ENCODE results near the gene GRM8.

The GRM8 gene

DNA sequence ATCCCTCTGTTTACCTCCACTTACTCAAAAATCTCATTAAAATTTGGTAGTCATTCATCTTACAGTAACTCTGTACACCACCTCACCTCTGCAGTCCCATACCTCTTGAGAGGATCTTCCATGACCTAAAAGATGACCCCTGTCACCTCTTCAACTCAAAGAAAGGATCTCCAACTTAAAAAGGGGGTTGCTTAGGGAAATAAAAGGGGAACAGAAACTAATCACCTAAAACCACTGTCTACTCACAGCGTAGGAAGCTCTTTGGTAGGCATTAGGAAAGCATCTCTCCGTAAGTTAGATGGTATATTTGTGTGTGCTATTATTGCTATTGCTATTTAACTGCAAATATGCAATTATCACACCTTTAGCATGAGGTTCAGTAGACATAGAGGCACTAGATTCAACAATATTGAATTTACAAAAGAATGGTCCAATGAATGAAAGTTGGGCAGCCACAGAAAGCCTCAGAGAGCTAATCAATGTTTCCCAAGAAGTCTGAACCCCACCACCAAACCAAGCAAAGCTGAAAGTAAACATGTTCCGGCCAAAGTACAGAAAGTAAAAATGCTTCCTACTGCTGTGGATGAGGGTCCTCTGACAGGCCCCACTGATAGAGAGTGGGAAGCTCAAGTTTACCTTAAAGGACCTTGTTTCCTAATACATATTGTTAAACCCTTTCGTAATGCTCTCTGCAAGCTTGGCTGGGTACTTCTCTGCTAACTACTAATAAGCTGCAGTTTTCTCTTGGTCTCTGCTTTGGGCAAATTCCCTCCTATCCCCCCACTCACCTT lies 105.8 kb downstream of the GRM8 start:
- no peak for DNase-seq

GRCh38 chr7:127137146-127137545 lies 115.6 kb downstream of the GRM8 start:
- DNase-seq: no peak

DNA sequence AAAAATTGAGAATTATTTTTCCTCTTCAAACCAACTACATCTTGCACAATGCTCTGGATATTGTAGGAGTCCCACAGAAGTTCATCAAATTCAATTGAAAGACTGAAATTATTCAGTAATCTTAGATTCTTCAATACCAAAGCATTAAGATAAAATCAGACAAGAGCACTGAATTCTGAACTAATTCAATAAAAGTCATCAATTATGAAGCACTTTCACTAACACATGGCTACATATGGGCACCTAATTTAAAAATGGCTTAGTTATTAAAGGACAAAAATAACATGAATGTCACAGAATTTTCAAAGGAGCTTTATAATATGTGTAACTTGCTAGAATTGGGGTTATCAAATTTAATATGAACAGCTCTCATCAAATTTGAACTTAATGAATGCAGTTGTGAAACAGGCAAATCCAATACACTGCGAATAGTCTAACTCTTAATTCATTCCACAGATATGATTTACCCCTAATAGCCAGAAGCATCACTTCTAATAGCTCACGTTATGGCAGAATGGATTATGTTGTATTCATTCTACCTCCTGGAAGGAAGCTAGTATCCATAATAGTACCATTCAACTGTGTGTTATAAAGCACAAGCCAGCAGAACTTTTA lies 116.8 kb downstream of the GRM8 start:
- DNase-seq: no peak

DNA sequence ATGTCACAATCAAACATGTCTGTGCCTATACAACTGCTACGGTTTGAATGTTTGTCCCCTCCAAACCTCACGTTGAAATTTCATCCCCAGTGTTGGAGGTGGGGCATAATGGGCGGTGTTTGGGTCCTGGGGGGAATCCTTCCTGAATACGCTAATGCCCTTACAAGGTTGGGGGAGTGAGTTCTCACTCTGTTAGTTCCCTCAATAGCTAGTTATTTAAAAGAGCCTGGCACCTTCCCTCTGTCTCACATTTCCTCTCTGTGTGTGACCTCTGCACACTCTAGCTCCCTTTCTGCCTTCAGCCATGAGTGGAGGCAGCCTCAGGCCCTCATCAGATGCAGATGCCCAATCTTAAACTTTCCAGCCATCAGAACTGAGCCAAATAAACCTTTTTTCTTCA lies 129.5 kb downstream of the GRM8 start:
- no peak for DNase-seq

GRCh38 chr7:127119517-127119916 lies 133.2 kb downstream of the GRM8 start:
- no peak for DNase-seq

DNA sequence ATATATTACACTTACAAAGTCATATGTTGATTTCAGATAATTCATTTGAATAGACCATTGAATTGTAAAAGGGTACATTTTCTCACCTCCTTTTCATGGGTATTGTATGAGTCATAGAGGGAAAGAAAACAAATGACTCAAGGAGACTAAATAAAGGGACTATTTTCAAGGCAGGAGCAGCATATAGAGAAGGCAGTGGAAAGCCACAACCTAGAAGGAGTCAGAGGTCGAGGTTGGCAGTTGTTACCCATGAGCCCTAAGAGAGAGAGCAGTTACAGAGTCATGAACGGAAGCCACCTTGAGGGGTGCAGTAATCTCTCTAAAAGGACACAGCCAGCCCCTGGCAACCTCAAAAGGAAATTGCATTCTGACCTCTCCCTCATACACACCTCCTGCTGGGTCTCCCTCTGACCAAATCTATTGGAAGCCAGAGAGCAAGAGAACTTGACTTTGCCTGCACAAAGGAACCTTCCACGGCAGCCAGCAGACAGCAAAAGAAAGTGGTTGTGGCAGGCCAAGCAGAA lies 137.9 kb downstream of the GRM8 start:
- DNase-seq: no peak

GRCh38 chr7:127107601-127108007 lies 145.1 kb downstream of the GRM8 start:
- DNase-seq: peak; percentile 14

DNA sequence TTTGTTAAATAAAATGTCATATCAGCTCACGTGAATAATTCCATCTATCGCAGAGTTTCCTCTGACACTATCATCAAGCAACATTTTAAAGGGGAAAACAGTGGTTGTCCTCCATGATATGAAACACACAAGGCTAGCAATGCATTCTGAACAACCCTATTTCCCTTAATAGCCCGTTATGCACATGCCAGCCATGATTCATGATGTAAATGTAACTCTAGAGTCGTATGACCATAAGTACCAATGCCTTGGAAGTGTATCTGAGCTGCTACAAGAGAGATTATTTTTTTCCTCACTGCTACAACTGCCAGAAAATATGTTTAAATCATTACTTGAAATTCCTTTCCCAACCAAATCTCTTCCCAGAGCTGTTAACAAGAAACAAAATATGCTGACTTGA lies 159.4 kb downstream of the GRM8 start:
- DNase-seq: no peak

DNA sequence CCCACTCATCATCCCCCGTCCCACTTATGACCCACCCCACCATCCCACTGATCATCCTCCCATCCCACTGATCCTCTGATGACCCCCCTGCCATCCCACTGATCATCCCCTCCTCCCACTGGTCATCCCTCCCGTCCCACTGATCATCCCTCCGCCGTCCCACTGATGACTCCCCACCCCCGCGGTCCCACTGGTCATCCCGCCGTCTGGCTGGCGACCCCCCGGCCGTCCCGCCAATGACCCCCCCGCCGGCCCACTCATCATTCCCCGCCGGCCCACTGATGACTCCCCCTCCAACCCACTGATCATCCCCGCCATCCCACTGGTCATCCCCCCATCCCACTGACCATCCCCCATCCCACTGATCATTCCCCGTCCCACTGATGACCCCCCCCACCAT lies 161.1 kb downstream of the GRM8 start:
- DNase-seq: no peak

DNA sequence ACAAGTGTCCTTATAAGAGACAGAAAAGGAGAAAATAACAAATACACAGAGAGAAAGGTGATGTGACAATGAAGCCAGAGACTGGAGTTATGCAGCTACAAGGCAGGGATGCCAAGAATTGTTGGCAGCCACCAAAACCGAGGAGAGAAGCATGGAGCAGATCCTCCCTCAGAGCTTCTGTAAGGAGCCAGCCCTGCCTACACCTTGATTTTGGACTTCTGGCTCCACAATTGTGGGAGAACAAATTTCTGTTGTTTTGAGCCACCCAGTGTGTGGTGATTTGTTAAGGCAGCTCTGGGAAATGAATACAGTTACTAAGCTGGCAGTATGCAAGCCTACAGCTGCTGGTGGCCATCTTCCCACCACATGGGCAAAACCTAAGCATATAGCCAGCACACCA lies 163.6 kb downstream of the GRM8 start:
- DNase-seq: no peak

DNA sequence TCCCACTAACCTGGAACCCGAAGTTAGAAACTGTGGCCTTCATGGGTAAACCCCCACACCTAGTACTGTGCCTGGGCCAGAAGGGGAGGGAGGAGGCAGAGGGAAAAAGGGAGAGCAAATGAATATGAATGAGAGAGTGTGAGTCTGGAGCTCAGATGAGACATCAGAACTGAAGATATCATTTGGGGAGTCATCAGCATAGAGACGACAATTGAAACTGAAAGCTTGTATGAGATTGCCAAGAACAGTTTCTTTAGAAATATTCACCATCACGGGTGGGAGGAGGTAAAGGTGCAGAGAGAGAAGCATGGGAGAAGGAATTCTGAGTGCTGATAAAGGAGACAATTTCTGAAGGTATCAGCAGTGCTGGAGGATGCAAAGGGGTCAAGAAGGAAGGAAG lies 171.2 kb downstream of the GRM8 start:
- no peak for DNase-seq

DNA sequence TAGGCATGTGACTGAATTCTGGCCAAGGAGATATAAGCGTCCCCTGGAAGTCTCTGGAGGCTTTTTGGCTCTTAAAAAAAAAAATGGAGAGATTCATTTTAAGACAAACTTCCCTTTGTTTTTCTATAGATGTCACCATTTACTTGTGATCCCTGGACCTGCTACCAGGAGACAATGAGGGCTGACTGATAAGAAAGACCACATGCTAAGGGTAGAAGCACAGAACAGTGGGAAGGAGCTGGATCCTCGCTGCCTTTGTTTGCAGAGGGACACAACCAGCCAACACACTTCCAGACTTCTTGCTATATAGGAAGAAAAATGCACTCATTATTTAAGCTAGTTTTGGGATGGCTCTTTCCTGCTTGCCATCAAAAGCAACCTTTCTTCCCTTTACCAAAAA lies 172.2 kb downstream of the GRM8 start:
- DNase-seq: no peak

GRCh38 chr7:127066974-127067373 lies 185.8 kb downstream of the GRM8 start:
- no peak for DNase-seq

- DNase-seq: no peak
These were observed 193.3 kb downstream of the GRM8 start for GRCh38 chr7:127059475-127059874.

GRCh38 chr7:127057918-127058317 lies 194.8 kb downstream of the GRM8 start:
- no peak for DNase-seq

- no peak for DNase-seq
These were observed 196.5 kb downstream of the GRM8 start for GRCh38 chr7:127056202-127056601.

DNA sequence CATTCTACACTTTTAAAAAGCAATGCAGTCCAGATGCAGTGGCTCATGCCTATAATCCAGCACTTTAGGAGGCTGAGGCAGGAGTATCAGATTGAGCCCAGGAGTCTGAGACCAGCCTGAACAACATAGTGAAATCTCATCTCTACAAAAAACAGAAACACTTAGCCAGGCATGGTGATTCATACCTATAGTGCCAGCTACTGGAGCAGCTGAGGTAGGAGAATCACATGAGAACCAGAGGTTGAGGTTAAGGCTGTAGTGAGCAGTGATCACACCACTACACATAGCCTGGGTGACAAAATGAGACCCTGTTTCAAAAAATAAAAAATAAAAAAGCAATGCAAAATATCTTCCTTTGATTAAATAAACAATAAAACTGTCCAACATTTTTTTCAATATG lies 205.2 kb downstream of the GRM8 start:
- DNase-seq: no peak

DNA sequence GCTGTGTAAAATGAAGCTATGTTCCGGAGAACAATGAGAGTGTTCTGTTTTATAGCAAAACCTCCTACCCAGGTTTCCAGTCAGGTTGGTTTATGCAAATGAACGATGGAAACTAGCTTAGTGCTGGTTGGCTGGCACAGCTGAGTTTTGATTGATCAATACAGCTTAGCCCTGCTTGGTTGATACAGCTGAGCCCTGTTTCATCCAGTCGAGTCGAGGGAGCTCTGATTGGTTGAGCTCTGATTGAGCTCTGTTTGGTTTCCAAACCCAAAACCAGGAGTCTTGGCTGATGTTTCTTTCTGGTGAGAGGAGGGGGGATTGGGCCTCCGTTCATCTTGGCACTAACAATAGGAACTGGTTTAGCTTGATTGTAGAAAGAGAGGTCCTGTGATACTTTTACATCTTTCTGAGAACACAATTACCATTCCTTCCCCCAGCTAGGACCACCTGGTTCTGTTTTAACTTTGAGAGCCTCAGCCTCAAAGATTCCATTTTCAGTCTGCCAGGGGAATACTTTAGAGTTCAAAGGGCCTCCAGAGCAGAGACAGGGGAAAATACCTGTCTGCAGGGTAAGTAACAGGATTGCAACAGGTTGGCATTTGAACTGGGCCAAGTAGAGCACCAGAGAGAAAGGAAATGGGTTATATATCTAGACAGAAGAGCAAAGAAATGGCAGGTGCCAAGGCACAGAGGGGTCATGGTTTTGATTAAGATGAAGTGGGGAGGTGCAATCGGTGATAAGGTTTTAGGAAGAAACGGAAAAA lies 210.9 kb downstream of the GRM8 start:
- no peak for DNase-seq

- no peak for DNase-seq
These were observed 212.7 kb downstream of the GRM8 start for GRCh38 chr7:127040042-127040441.

- DNase-seq: no peak
These were observed 213.2 kb downstream of the GRM8 start for GRCh38 chr7:127039541-127039940.

DNA sequence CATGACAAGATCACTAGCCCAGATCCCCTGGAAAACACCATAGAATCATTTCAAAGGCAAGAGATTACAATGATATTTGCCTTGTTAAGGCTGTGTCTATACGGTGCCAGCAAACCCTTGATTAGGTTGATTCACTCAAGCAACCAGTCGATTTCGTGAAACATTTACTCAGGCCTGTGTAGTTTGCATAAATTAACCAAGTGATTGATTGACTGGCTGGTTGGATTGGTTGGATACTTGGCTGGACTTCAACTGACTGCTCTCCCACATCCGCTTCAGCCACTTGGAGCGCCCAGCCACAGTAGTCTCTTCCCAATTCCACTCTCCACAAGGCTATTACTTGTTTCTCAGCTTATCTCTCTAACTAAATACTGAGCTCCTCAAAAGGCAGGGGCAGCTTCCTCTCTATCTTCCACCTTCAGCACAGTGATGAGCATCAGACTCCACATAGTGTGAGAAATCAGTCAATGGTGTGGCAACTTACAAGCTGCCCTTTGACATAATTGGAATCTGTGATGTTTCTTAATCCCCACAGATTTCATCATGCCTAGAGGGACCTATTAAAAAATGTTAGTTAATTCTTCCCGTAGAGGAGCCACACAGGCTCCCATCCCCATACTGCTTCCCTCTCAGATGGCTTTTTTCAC lies 217.4 kb downstream of the GRM8 start:
- DNase-seq: no peak

- no peak for DNase-seq
These were observed 218.4 kb downstream of the GRM8 start for GRCh38 chr7:127034186-127034806.

- no peak for DNase-seq
These were observed 222.9 kb downstream of the GRM8 start for GRCh38 chr7:127029823-127030222.
